HG02623 (cell line): ENCODE data around the gene LENG8.
"Not testable (repeated sequence)": the region's sequence is repeated elsewhere in the genome, so short reads cannot be mapped to it uniquely, and the experiment has no call there.

ENCODE experiments used
- ATAC-seq: cut with Tn5 transposase; IDR thresholded peaks from one replicate; pipeline ENCODE4 v1.9.1; 2021; ENCODE audit warnings: moderate library complexity; ENCODE audit not compliant: unreplicated experiment

The LENG8 gene

DNA sequence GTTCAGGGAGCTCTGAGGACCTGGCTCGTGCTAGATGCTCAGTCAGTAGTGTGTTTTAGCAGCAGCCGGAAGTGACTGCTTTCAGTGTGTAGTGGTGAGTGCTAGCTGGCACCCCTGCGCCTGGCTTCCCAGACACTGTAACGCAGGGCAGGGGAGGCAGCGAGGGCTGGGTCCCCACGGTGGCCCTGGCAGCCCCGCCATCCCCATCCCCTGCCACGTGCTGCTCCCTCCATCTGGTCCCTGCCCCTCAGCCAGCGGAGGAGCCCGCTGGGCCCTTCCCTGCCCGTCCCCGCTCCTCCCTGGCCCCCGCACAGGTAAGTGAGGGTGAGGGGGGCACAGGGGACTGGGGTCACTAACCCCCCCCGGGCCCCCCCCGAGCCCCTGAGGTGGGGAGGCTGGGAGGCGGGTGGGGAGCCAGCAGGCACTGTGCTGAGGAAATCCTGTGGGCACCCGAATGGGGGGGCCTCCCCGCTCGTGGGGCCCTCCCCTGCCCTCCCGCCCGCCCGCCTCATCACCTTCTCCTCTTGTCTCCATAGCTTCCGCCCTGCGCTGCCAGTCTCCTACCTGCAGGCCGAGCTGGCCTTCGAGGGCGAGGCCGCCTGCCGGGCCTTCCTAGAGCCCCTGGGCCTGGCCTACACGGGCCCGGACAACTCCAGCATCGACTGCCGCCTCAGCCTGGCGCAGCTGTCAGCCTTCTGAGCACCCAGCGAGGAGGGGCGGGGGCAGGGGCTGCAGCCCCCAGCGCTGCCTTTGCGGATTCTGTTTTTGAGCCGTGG is 11.4 kb downstream of the LENG8 start:
- ATAC-seq, result no peak

DNA sequence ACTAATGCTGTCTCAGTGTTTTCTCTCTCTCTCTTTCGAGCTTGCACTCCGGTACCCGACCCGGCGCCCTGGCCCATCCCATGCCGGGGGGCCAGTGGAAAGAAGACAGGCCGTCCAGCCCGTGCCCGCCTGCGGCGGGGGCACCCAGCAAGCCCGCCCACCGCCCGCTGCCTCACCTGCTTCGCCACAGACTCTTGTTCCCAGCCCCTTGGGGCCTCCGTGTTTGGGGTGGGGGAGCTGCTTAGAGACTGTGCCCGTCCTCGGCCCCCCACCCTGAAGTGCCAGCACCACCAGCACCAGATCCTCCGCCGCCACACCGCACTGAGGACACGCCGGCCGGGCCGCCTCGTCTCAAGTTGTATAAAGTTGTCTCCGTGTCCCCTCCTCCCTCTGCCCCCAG is 12.2 kb downstream of the LENG8 start:
- ATAC-seq, result no peak

DNA sequence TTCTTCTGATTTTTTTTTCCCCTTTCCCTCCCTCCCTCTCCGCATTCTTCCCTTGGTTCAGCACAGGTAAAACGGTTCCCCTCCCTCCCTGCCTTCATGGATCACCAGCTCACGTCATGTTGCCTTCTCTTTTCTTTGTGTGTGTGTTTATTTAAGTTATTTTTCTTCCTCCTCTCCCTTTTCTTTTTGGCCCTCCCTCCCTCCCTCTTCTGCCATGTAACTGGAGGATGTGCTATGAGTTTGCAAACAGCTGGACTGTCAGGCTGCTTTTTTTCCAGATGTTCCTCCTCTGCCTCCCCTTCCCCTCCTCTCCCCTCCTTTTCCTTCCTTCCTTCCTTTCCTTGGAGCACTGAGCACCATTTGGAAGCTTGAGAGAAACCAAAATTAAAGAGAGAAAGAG is 12.6 kb downstream of the LENG8 start:
- ATAC-seq, result no peak

- ATAC-seq, result no peak
These were observed 13.2 kb downstream of the LENG8 start for GRCh38 chr19:54462047-54462654.

DNA sequence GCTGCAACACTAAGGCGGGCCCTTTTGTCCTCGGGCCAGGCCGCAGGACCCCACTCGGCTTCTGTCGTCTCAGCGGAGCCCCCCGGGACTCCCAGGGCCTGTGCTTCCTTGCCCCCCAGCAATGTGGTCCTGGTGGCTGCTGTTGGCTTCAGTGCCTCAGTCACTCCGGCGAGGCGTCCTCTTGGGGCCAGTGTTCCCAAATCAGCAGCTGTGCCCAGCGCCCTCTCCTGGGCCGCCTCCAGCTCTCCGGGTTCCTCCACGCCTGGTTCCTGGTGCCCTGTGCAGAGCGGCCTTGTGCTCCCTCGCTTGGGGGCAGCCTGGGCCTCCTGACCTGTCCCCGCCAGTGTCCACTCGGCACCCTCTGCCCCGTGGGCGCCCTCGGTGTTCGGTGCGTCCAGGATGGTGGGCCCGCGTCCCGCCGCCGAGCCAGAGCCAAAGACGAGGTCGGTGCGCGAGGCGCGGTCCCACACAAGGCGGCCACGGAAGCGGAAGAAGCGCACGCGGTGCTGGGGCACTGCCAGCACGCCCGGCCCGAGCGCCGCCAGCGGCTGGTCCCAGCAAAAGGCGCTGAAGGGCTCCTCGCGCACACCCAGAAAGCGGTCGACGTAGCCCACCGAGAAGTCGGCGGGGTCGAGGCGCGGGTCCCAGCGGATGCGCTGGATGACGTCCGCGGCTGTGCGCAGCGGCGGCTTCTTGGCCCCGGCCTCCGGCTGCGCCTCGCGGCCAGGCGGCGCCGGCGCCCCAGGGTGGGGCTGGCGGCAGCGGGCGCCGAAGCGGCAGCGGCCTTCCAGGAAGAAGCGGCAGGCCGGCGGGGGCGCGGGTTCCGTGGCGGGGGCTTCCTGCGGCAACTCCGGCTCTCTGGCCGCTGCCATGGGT is 13.9 kb downstream of the LENG8 start:
- peak; percentile 1 for ATAC-seq

DNA sequence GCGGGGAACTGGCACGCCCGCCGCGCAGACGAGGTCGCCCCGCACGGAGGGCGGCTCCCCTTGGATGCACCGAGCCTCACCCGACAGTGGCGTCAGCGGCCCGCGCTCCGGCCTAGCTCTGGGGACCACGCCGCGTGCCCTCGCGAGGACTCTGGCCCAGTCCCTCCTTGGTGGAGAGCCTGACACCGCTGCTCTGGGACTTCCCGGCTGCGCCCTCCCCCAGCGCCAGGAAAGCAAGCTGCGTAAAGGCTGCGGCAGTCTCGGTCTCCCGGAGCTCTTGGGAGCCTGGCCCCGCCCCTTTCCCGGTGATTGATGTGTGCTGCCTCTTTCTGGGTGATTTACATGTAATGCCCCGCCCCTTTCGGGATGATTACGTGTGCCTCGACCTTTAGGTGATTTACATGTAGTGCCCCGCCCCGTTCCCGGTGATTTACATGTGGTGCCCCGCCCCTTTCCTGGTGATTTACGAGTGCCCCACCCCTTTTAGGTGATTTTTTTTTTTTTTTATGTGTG is 14.6 kb downstream of the LENG8 start, which contains the start of gene LENG9:
Gene LENG9 (minus strand): TSS at position 248 of the 513 bp plus-strand sequence. CDS start 252 bp downstream, outside the sequence.
- peak; percentile 42 for ATAC-seq

DNA sequence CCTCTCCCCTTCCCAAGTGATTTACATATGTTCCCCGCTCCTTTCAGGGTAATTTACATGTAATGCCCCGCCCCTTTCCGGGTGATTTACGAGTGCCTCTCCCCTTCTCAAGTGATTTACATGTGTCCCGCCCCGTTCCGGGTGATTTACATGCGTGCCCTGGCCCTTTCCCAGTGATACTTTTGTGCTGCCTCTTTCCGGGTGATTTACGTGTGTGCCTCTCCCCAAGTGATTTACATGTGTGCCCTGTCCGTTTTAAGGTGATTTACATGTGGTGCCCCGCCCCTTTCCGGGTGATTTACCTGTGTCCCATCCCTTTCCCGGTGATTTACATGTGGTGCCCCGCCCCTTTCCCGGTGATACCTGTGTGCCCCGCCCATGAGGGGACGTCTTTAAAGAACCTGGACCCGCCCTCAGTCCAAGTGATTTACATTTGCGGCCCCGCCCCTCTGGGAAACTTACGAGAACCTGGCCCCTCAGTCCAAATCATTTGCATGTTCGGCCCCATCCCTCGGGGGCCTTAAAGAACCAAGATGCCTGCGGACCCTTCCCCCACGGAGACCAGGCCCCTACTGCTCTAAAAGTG is 15.1 kb downstream of the LENG8 start:
- peak; percentile 36 for ATAC-seq

DNA sequence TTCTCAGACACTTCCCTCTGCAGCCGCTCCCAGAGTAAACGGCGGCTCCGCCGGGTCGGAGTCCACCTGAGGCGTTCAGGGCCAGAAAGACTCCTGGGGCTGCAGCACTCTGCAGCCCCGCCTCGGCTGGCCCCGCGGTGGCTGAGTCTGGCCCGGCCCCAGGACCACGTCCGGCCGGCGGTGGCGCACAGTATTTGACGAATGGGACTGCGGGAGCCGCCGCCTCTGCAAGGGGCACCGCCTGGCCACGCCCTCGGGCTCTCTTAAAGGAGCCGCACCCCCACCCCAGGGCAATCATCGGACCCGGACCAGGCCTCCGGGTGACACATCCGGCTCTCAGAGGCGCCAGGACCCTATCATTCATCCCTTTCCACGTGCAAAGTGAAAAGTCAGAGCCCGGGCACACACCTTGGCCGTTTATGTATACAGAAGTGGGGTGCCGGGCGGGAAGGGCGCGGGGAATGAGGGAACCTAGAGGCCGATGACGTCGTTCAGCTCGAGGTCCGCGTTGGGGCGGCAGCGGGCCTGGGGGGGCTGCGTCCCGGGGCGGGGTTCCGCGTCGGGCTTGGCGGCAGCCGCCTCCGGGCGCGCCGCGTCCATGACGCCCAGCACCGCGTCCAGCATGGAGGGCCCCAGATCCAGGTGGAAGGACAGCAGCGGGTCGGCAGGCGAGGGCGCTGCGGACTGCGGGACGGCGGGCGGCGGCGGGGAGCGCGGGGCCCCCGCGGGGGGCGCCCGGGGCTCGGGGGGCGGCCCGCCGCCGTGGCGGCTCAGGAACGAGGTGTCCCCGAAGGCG is 15.8 kb downstream of the LENG8 start:
- peak; percentile 39 for ATAC-seq

DNA sequence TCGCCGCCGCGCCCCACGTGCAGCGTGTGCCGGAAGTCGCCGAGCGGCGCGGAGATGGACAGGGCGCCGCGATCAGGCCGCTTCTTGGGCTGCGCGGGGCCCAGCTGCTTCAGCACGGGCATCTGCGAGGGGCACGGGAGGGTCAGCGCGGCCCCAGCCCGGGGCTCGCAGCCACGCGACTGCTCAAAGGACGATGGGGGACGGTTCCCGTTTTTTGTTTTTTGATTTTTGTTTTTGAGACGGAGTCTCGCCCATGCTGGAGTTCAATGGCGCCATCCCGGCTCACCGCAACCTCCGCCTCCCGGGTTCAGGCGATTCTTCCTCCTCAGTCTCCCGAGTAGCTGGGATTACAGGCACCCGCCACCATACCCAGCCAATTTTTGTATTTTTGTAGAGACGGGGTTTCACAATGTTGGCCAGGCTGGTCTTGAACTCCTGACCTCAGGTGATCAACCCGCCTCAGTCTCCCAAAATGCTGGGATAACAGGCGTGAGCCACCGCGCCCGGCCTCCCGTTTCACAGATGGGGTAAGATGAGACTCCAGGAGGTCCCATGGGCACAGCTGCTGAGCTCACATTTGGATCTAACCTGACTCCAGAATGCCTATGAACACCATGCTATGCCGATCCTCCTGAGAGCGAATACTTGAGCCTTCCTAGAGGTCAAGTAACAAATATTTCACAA is 16.6 kb downstream of the LENG8 start:
- no peak for ATAC-seq

GRCh38 chr19:54466110-54466480 is 17.1 kb downstream of the LENG8 start:
- not testable (repeated sequence) for ATAC-seq

GRCh38 chr19:54469496-54469934 is 20.5 kb downstream of the LENG8 start:
- ATAC-seq, result no peak

- ATAC-seq, result no peak
These were observed 21.4 kb downstream of the LENG8 start for GRCh38 chr19:54470276-54470887.

DNA sequence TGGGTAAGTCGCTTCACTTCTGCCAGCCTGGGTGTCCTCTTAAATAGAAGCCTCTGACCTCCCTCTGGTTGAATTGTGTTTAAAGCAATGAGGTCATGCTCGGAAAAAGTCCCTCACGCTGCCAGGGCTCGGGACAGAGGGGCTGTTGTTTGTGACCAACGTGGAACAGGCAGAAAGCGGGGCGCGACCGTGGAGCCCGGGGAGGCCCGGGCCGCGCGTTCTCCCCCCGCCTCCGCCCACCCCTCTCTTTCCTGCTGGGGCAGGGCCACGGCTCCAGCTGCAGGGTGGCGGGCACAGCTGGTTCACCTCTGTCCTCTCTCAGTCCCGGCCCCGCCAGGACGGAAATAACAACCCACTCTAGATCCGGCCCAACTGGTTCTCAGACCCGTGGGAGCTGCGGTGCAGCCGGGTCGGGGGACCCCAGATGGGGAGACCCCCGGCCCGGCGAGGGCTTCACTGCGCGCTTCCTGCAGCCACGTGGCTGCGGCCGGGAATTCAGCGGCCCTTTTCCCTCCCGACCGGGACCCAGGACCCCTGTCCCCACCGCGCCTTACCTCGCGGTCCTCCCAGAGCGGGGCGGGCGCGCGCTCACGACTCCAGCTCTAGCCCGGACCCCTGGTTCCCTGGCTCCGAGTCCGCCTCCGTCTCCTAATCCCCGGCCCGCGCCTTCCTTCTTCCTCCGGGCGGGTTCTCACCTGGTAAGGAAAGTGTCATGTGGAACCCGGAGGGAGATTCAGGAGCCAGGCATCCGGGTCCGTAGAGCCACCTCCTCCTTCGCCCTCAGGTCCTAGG is 22.2 kb downstream of the LENG8 start:
- ATAC-seq, result no peak

DNA sequence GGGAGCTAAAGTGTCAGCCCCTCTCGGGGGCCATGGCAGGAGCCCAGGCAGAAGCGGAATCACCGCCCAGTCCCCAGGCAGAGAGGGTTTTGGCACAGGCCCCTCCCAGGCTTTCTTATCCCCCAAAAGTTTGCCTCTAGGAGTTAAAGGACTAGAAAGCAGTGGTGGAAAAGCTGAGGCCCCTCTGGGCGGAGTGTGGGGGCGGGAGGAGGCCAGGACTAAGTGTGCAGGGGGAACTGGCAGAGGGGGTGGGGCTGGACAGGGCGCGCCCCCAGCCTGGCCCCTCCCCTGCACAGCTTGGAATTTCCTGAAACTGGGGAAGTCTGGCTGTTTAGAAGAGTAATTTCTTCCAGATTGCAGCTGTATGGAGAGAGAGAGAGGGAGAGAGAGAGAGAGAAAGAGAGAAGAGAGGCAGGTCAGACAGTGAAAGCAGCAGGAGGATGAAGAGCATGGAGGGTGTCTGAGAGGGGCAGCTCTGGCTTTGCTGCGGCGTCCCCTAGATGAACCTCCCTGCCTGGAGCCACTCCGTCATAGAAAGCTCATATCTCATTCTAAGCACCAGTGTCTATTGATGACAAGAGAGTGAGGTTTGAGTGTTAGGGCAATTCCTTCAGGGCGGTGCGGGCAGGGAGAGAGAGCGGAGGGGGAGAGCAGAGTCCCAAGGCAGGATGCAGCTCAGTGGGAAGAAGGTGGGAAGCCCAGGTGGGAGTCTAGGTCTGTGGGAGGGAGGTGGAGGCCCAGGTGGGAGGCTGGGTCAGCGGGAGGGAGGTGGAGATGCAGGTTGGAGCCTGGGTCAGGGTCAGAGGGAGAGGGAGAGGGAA is 24.3 kb downstream of the LENG8 start, which contains the start of gene CDC42EP5:
Gene CDC42EP5 (minus strand): TSS at position 226 of the 821 bp plus-strand sequence. CDS start 7,749 bp downstream, outside the sequence.
- ATAC-seq, result no peak

DNA sequence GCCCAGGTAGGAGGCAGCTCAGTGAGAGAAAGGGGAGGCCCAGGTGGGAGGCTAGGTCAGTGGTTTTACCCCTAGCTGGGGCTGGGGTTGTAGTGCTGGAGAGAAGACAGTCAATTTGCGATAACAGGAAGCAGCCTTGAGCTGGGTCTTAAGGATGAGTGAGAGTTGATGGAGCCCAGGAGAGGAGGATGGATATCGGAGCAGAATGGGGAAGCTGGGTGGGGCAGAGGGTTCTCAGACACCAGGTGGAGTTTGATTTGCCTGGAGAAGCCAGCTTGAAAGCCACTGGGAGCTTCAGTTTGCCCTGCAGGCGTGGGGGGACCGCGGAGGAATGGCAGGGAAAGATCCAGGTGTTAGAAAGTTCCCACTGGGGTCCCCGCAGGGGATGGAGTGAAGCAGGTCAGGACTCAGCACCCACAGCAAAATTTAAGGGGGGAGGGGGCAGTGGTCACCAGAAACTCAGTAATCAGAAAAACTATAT is 24.9 kb downstream of the LENG8 start:
- no peak for ATAC-seq

- ATAC-seq, result no peak
These were observed 26.7 kb downstream of the LENG8 start for GRCh38 chr19:54475706-54476105.

DNA sequence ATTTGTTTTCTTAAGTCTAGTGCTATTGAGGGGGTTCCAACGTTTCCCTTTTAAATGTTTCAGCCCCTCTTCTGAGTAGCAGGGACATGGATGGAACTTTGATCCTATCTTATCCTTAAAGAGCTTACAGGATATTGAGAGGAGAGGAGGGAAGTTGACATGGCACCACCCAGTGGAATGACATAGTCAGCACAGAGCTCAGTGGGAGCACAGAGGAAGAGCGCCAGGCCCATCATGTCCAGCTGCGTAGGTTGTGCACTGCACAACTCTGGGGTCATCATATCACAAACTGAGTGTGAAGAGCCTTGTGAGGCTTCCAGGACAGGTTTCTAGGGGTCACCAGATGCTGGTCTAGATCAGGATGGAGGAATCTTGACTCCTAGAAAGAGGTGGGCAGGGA is 28.7 kb downstream of the LENG8 start:
- no peak for ATAC-seq
